HG02970 (cell line): Measurements from ENCODE around the gene FOXP4.

Experiments used
- ATAC-seq: cut with Tn5 transposase; IDR thresholded peaks from one replicate; pipeline ENCODE4 v1.9.1; 2021; ENCODE audit warnings: mild to moderate bottlenecking, moderate library complexity, moderate number of reproducible peaks; ENCODE audit not compliant: unreplicated experiment, low FRiP score

The FOXP4 gene

DNA sequence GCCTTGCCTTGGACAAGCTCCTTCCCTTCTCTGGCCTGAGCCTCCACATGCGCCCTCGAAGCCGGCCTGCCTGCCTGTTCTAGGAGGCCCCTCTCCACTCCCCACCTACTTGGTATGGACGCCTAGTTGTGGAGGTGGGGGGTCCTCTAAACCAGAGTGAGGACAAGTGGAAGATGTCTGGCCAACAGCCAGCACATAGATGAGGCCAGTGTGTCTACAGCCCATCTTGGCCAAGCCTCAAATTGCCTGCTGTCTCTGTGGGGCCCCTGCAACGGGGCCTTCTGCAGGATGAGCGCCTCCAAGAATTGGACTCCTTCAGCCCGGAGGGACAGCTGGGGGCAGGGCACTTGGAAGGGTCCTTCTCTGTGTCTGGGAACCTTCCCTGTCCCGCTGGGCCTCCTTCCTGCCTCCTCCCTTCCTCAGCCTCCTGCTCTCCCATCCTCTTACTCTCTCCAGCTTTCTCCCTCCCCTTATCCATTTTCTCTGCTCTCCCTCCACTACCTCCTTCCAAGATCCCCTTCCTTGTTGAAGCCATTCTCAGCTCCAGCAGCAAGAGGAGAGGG is 93.7 kb downstream of the FOXP4 start:
- no peak for ATAC-seq

DNA sequence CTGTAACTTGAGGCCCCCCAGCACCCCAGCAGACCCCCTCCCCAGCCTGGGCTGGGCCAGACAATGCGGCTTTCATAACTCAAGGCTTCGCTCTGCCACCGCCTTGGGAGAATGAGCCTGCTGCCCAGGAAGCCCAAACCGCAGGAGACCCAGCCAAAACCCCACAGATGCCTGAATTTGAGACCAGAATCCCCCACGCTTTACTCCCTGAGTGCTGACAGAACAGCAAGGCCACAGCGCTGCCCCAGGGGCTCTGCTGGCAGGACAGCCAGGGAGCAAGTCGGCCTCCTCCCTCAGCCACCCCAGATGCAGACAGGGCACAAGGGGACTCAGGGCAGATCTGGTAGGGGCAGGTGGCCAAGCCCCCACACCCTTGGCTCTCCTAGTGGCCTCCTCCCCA is 94.2 kb downstream of the FOXP4 start:
- no peak for ATAC-seq

DNA sequence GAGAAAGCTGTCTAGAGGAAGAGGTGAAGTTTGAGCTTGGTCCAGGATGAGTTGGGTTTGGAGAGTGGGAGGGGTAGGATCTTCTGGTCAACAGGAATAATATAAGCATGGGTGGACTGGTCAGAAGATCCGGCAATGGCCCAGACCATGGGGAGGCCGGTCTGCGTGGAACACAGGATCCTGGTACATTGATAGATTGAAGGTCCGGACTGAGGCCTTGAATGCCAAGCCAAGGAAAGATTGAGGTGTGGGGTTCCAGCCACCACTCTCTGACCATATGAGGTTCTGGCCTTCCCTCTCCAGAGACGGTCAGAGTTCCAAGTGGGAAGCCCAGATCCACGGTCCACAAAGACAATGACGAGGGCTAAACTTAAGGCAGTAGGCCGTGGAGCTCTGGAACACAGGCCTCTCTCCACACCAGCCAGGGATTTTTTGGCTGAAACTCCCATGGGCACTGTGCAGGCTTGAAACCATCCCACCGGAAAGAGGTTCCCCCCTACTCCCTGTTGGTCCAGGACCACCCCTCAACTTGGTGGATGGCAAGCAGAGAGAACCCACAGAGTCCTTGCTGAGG is 95.3 kb downstream of the FOXP4 start:
- ATAC-seq = no peak

DNA sequence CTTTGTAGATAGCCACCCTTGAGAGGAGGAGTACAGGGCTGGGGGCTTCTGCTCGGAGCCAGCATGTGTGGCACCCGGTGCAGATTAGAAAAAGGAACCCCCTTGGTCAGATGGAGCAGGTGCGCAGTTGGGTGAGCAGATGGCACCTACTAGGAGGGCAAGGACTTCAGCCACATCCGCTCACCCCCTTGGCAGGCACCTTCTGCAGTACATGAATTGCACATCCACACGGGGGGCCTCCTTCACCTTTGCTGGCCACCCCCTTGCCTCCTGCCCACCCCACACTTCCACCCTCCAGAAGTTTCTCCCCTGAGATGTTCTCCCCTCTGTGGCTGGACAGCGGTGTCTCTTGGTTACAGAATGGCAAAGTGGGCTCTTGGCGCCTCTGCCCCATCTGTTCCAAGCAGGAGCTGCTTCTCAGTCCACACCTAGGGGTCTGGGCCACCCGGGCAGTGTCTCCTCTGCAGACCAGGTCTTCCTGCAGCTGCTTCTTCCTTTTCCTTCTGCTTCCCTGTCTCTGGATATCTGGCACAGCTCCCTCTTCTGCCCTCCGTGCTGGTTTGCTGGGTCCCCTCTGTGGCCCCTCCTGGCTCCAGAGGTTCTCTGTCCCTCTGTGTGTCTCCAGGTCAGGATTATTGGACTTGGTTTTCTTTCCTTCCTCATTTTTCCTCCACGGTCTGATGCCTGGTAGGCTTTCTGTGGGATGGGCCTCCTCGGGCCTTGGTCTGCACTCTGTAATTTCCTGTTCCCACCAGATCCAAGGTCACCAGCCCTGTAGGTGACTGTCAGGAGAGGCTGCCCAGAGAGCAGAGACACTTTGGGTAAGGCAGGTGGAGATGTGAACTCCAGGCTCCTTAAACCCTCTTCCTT is 96.1 kb downstream of the FOXP4 start:
- ATAC-seq = no peak

DNA sequence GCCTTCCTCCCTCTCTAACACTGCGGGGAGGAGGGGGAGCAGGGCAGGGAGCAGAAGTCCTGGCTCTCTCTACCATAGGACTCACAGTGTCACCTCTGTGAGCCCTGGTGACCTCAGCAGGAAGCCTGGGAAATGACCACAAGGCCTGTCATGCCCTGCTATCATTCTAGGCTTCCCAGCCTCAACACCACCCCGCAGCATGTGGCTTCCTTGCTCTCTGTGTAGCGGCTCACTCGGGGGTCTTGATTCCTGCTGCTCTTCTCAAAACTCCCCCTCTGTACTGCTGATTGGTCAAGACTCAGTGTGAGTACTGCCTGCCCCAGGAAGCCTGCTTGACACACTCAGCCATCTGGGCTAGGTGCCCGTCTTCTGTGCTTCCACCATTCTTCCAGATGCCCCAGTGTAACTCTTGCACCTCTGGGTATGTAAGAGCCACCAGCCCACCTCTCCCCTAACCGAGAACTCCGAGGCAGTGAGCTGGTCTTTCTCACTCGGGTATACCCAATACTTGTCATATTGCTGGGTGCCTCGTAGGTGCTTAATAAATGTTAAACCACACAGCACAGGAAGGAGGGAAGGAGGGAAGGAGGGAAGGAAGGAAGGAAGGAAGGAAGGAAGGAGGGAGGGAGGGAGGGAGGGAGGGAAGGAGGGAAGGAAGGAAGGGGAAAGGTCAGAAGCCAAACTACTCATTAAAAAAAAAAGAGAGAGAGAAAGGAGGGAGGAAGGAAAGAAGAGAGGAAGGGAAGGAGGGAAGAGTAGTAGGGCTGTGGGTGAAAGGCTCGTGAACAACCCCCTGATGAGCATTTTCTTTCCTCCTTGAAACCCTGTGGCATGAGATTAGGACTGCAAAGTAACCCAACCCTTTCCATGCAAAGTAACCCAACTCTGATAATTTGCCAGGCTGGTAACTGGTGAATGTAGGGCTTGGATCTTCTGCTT is 97.0 kb downstream of the FOXP4 start:
- ATAC-seq = no peak

DNA sequence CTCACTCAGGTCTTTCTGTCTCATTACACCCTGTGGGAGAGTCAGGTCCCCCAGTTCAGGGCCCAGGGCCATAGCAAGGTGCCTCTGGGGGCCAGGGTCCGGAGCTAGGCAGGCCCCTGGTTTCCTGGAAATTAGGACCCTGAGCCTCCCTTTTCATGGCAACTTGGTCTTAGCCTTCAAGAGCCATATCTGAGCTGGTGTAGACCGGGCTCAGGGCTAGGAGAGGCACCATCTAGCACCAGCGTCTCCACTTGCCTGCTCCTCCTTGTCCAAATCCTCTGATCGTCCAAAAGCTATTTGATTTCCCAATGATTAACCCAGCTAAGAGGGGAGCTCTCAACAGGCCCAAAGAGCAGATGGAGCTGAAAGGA is 97.7 kb downstream of the FOXP4 start:
- ATAC-seq = no peak

DNA sequence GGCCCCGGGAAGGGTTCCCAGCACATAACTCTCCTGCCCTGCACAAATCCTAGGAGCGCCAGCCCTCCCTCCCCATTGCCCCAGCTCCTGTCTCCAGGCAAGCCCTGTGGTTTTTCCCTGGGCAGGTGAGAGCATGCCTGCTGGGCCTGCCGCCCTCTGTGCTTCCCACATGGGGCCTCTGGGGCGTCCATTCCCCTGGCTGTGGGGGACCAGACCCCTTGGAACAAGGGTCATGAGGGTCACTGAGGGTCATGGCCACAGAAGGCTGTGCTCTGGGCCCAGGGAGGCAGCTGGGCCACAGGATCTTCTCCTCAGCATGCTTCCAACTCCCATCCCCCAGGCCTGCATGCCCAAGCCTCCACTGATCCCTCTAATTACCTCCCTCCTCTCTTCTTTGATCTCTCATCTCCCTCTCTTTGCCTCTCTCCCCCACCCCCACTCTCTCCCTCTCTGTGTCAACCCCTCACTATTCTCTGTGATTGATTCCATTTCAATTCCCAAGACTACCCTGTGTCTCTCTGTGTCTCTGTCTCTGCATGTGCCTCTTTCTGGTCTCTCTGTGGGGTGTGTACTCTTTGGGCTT is 98.2 kb downstream of the FOXP4 start:
- no peak for ATAC-seq

DNA sequence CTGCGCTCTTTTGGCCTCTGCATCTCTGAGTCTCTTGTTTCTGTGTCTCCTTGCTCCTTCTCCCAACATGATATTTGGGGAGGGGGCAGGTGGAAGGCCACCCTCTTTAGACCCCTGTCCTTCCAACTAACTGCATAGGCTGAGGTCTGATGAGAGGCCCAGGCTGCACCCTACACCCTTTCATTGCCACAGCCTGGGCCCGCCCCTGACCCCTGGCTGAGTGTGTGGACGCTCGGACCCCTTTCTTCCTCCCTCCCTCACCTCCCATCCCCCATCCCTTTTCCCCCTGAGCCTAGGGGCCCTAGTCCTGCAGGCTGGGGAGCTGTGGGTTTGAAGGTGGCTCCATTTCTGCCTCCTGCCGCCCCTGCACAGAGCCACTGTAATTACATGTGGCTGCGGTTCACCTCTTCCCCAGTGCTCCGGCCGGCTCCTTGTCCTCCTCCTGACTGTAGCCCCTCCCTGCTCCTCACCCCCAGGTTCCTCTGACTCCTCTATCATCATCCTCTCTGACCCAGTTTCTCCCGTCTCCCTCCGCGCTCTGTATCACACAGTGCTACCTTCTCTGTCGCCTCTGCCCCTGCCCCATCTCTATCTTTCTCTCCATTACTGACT is 98.9 kb downstream of the FOXP4 start:
- no peak for ATAC-seq

DNA sequence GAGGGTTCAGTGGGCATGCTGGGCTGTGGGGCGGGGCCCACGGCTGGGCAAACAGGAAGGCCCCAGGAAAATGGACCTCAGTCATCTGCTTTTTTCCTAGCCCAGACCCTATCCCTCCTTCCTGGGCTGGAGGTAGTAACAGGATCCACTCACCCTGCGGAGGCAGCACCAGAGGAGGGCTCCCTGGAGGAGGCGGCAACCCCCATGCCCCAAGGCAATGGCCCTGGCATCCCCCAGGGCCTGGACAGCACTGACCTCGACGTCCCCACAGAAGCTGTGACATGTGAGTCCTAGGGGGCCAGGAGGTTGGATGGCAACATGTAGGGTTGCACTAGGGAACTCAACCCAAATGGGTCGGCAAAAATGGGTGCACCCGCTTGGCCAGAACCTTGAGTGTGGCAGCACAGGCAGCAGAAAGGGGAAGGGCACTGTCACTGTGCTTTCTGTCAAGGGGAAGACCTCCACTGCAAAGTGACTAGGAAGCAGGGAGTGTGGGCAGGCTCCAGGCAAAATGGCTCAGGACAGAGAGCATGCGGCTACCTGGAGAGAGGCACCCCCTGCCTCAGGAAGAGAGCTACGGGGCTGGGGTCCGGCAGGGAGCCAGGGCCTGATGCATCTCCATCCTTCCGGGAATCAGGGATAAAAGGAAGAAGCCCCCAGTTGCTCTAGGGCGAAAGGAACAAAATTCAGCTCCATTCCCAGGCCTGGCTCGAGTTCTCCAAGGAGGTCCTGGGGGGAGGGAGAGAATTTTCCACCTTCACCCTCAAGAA is 100.0 kb downstream of the FOXP4 start:
- no peak for ATAC-seq

DNA sequence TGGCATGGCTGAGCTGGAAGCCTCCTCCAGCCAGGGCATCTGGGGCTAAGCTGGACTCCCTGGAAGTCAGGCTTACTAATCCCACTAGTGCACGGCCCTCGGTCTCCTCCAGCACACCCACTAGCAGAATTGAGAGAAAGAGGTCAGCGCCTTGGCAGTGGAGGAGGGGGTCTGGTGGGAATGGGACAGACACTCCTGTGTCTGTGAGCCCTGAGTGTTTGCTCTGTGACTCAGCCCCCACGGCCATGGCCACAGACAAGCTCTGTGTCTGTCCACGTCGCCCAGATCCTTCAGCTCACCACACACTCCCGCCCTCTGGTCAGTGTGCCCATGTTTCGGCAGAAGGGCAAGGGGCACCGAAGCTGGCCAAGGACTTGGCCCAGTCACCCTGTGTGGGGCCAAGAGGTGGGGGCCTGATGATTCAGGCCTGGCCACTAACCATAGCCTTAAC is 100.9 kb downstream of the FOXP4 start:
- no peak for ATAC-seq

DNA sequence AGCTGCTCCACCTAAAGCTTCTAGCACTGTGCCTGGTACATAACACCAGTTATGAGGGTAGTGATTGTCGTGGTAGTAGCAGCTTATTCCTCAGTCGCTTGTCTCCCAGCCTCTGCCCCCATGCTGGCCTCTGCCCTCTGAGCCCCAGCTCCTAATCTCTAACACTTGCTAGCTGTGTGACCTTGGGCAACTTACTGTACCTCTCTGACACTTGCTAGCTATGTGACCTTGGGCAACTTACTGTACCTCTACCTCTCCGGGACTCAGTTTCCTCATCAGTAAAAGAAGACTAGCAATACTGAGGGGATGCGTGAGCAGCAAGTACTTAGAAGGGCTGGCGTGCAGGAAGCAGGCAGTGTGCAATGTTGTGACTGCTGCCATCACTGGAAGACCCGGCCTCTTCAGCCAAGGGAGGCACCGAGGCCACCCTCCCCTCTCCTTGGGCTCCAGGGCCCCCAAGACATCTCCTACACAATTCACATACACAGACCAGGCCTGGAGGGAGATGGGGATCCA is 101.9 kb downstream of the FOXP4 start:
- ATAC-seq = no peak

DNA sequence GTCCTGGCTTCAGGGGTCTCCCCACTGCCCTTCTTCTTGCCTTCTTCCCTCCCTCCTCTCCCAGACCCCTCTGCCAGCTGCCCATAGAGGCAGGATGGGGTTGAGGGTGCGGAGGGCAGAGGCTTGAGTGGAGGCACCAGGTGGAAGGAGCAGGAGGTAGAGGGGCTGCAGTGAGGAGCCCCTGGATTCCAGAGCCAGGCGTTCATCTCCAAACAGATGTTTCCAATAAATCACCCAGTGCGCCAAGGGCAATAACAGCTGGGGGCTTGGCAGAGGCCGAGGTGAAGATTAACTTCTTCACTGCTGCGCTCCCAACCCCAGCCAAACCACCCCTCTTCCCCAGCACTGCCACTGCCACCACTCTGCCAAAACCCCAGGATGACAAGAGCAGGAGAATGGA is 102.7 kb downstream of the FOXP4 start:
- ATAC-seq = no peak

DNA sequence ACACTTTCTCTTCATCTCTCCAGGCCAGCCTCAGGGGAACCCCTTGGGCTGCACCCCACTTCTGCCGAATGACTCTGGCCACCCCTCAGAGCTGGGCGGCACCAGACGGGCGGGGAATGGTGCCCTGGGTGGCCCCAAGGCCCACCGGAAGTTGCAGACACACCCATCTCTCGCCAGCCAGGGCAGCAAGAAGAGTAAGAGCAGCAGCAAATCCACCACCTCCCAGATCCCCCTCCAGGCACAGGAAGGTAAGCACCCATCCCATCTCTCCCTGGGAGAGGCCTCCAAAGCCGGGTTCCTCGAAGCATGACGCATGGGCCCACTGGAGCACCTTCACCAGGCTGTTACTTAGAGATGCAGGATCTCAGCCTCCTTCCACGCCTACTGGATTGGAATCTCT is 103.4 kb downstream of the FOXP4 start:
- ATAC-seq = no peak

DNA sequence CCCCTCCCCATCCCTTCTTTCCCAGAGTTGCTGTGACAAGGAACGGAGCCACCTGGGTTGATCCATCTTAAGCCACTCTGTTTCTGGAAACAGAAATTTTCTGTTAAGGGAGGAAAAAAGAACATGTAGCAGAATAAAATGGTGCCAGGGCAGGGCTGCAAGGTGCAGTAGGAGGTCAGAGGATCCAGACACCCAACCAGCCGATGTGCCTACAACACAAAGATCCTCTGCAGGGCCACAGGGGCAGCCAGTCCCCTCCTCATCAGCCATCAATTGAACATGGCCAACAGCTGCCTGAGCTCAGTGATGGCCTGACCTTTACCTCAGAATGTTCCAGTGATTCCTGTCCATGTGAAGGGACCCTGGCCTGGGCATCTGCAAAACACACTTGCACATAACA is 103.9 kb downstream of the FOXP4 start:
- ATAC-seq = no peak

DNA sequence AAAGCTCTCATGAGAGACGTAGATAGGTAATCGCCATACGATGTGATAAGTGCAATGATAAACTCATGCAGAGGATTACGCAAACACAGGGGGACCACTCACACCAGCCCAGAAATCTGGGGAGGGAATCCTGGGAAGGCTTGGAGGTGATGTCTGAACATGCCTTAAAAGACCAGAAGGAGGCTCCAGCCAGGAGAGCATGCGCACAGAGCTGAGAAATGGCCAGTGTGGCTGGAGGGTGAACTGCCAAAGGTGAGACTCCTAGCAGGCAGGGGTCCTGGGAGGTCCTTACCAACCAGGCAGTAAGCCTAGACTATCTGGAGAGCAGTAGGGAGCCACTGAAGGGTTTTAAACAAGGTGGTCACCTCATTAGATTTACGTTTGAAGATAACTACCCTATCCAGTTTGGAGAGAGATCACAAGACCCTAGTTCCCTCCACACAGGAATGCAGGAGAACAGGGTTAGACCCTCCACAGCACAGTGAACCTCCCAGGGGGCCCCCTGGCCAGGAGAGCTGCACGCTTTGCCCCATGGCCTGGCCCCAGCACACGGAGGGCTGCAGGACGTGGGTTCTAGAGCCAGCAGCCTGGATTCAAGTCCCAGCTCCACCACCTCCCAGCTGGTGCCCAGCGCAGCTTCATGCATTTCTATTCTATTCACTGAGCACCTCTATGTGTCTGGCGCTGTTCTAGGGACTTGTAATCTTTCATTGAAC is 105.2 kb downstream of the FOXP4 start:
- no peak for ATAC-seq
